Ishikawa (cell line): ENCODE data around the gene TTC36.

Experiments used
- CEBPB ChIP-seq: IDR thresholded peaks from 2 replicates; pipeline ENCODE4 v1.6.1; 2012
- CREB1 ChIP-seq: IDR thresholded peaks from 2 replicates; pipeline ENCODE4 v1.6.1; 2012; ENCODE audit warnings: low read depth
- EGR1 ChIP-seq: IDR thresholded peaks from 2 replicates; pipeline ENCODE4 v1.6.1; 2012
- EP300 ChIP-seq: IDR thresholded peaks from 2 replicates; pipeline ENCODE4 v1.6.1; 2012; ENCODE audit warnings: borderline replicate concordance
- FOXM1 ChIP-seq: IDR thresholded peaks from 2 replicates; pipeline ENCODE4 v1.6.1; 2012; ENCODE audit warnings: low read depth, borderline replicate concordance
- MAX ChIP-seq: IDR thresholded peaks from 2 replicates; pipeline ENCODE4 v1.6.1; 2012
- NFIC ChIP-seq: IDR thresholded peaks from 2 replicates; pipeline ENCODE4 v1.6.1; 2012
- RAD21 ChIP-seq: IDR thresholded peaks from 2 replicates; pipeline ENCODE4 v1.6.1; 2012; ENCODE audit warnings: low read depth
- REST ChIP-seq: IDR thresholded peaks from 2 replicates; pipeline ENCODE4 v1.6.1; 2012; ENCODE audit warnings: low read depth, mild to moderate bottlenecking
- TAF1 ChIP-seq: IDR thresholded peaks from 2 replicates; pipeline ENCODE4 v1.6.1; 2012; ENCODE audit warnings: low read depth, mild to moderate bottlenecking
- TCF12 ChIP-seq: IDR thresholded peaks from 2 replicates; pipeline ENCODE4 v1.6.1; 2012; ENCODE audit warnings: low read depth
- TEAD4 ChIP-seq: IDR thresholded peaks from 2 replicates; pipeline ENCODE4 v1.6.1; 2012
- USF1 ChIP-seq: IDR thresholded peaks from 2 replicates; pipeline ENCODE4 v1.6.1; 2012
- YY1 ChIP-seq: IDR thresholded peaks from 2 replicates; pipeline ENCODE4 v1.6.1; 2012; ENCODE audit warnings: low read depth
- ZBTB7A ChIP-seq: IDR thresholded peaks from 2 replicates; pipeline ENCODE4 v1.6.1; 2012; ENCODE audit warnings: low read depth

Gene TTC36

DNA sequence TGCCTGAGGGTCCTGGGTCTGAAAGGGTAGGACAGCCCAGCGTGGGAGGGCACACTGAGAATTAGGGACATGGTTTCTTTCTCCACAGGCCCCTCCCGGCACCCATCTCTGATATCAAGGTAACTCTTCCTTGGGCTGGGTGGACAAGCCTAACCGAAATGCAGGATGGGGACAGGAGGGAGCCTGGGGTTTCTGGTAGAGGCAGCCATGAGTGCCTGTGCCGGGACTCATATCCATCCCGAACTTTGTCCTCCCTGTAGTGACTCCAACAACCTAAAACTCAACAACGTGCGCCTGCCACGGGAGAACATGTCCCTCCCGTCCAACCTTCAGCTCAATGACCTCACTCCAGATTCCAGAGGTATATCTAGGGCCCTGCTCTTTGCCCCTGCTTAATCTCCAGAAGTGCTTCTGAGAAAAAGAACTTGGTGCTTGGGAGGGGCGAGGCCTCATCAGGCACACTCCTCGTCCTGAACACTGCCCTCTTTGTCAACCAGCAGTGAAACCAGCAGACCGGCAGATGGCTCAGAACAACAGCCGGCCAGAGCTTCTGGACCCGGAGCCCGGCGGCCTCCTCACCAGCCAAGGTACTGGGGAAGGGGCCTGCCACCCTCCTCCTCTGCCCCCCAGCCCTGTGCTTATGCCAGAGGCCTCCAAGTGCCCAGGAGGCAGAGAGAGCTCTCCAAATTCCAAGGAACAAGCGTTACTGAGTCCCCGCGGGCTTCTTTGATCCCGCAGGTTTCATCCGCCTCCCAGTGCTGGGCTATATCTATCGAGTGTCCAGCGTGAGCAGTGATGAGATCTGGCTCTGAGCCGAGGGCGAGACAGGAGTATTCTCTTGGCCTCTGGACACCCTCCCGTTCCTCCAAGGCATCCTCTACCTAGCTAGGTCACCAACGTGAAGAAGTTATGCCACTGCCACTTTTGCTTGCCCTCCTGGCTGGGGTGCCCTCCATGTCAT, 6.8 kb downstream of the TTC36 start:
- no peak for TF ChIP-seq ZBTB7A
- no peak for TF ChIP-seq MAX
- TF ChIP-seq YY1, result no peak

GRCh38 chr11:118535261-118535660, 8.0 kb downstream of the TTC36 start:
- TF ChIP-seq REST, result no peak
- TF ChIP-seq TEAD4, result no peak
- no peak for TF ChIP-seq EP300
- TF ChIP-seq MAX, result no peak
- TF ChIP-seq CREB1, result no peak
- no peak for TF ChIP-seq RAD21
- no peak for TF ChIP-seq TCF12
- no peak for TF ChIP-seq FOXM1
- no peak for TF ChIP-seq CEBPB
- TF ChIP-seq EGR1, result no peak

GRCh38 chr11:118536726-118537125, 9.5 kb downstream of the TTC36 start:
- TF ChIP-seq RAD21 (no peak), ZBTB7A (no peak), TAF1 (no peak), TCF12 (no peak), CREB1 (no peak), USF1 (no peak), EP300 (no peak), EGR1 (no peak), YY1 (no peak), REST (no peak), CEBPB (no peak), NFIC (no peak), MAX (no peak), TEAD4 (no peak), FOXM1 (no peak)

- TF ChIP-seq TEAD4 (no peak), FOXM1 (no peak), CEBPB (no peak), RAD21 (no peak)
Observed at GRCh38 chr11:118537409-118537980, 10.2 kb downstream of the TTC36 start.

GRCh38 chr11:118544010-118544646, 16.9 kb downstream of the TTC36 start:
- TF ChIP-seq EGR1 (no peak), TEAD4 (no peak), MAX (no peak), USF1 (no peak), TAF1 (no peak), YY1 (no peak), EP300 (no peak), NFIC (no peak), TCF12 (no peak), REST (no peak), ZBTB7A (no peak), FOXM1 (no peak), CREB1 (no peak), CEBPB (no peak), RAD21 (no peak)
